Right renal cortex interstitium (tissue), 3 donors: ENCODE data around the gene CEND1. TPM values are rescaled to one million over a fixed set of nuclear protein-coding genes. Genes with fewer than 3 reads are reported as not detected.

Experiments used
- DNase-seq, 3 donors: peaks; one replicate each; pipeline ENCODE4 v3.0.0-alpha.2; 2013; ENCODE audit warnings: low read depth in 3 of 3, low spot score in 2 of 3
- polyA plus RNA-seq, 3 donors: library from polyadenylated mRNA; unstranded; fragments of 120-200 nt; gene quantifications; one replicate each; pipeline ENCODE4 v1.2.1, GENCODE V29; 2013; ENCODE audit not compliant: insufficient read length in 3 of 3

Gene CEND1
- polyA plus RNA-seq, 3 donors, result 0.24 to 0.29 (median 0.27) TPM

GRCh38 chr11:827897-828192 lies 38.0 kb upstream of the CEND1 start, which contains the start of gene CRACR2B:
Gene CRACR2B, plus strand, starts transcription at chr11:827919. Its CDS starts 689 bp downstream, at chr11:828608.
- no peak for DNase-seq

GRCh38 chr11:827146-827896 lies 37.4 kb upstream of the CEND1 start:
- DNase-seq, result no peak

GRCh38 chr11:826836-827145 lies 36.9 kb upstream of the CEND1 start:
- no peak for DNase-seq

- DNase-seq, result no peak
Observed at GRCh38 chr11:826227-826621, 36.3 kb upstream of the CEND1 start.

- DNase-seq, result no peak
Observed at GRCh38 chr11:825366-826226, 35.7 kb upstream of the CEND1 start.

- DNase-seq, result no peak
Observed at GRCh38 chr11:824942-825341, 35.1 kb upstream of the CEND1 start.

GRCh38 chr11:824292-824880 lies 34.5 kb upstream of the CEND1 start:
- DNase-seq, result no peak

- DNase-seq, result no peak
Observed at GRCh38 chr11:823441-824291, 33.8 kb upstream of the CEND1 start.

- DNase-seq, result no peak
Observed at GRCh38 chr11:821512-822371, 31.9 kb upstream of the CEND1 start.

- no peak for DNase-seq
Observed at GRCh38 chr11:820655-821511, 31.0 kb upstream of the CEND1 start.

- DNase-seq, result no peak
Observed at GRCh38 chr11:819943-820649, 30.2 kb upstream of the CEND1 start.

- no peak for DNase-seq
Observed at GRCh38 chr11:819129-819931, 29.4 kb upstream of the CEND1 start.

- no peak for DNase-seq
Observed at GRCh38 chr11:818396-819128, 28.7 kb upstream of the CEND1 start, which contains the start of gene PNPLA2. Gene PNPLA2, plus strand, starts transcription at chr11:818914. Its CDS starts 805 bp downstream, at chr11:819719.

- no peak for DNase-seq
Observed at GRCh38 chr11:816433-816779, 26.5 kb upstream of the CEND1 start.

- no peak for DNase-seq
Observed at GRCh38 chr11:815675-816432, 26.0 kb upstream of the CEND1 start.

GRCh38 chr11:813456-814096 lies 23.7 kb upstream of the CEND1 start:
- no peak for DNase-seq
